IMR-90 (cell line): ENCODE measurements around the gene INTS15. TPM values are rescaled to one million over a fixed set of nuclear protein-coding genes. Genes with fewer than 3 reads are reported as not detected.

Experiments used
- ATAC-seq: fragments of 200-7000 bp; cut with Tn5 transposase; 2 replicates; pipeline ENCODE4 v1.9.1; 2020; ENCODE audit warnings: low read depth, mild to moderate bottlenecking, moderate library complexity
- BruUV-seq: library from RNA; stranded (reverse); fragments of 400-500 nt; replicated peaks from 2 replicates; lab custom pipeline; 2021; lab: Mats Ljungman, UMichigan
- CTCF ChIA-PET: fragments of 300-600 bp; formaldehyde crosslinking; extraction: SDS; loops from one replicate; lab custom pipeline; 2021; ENCODE audit warnings: antibody characterized with exemption; lab: Yijun Ruan, JAX
- POLR2A ChIA-PET: fragments of 300-600 bp; sonication (Branson Sonifier 250); formaldehyde crosslinking; loops from one replicate; lab custom pipeline; 2022; ENCODE audit warnings: antibody characterized with exemption; ENCODE audit not compliant: unreplicated experiment; lab: Charles Lee
- DNase-seq: peaks from one replicate; pipeline ENCODE4 v3.0.0; 2013
- H2AFZ ChIP-seq: replicated peaks from 2 replicates; pipeline ENCODE3; 2013; ENCODE audit warnings: low read length, mild to moderate bottlenecking; ENCODE audit not compliant: poor library complexity
- H2AK5ac ChIP-seq: 2 replicates; pipeline ENCODE4 v1.6.1; 2013; ENCODE audit warnings: low read depth, low read length, inconsistent platforms
- H2AK9ac ChIP-seq: replicated peaks from 2 replicates; pipeline ENCODE3; 2013; ENCODE audit warnings: mild to moderate bottlenecking, low read depth, low read length, moderate library complexity; ENCODE audit not compliant: poor library complexity
- H2BK120ac ChIP-seq: 2 replicates; pipeline ENCODE4 v1.6.1; 2013; ENCODE audit warnings: low read depth, low read length, inconsistent platforms
- H2BK15ac ChIP-seq: 3 replicates; pipeline ENCODE4 v1.6.1; 2013; ENCODE audit warnings: low read depth, low read length, inconsistent platforms
- H2BK20ac ChIP-seq: 2 replicates; pipeline ENCODE4 v1.6.1; 2013; ENCODE audit warnings: low read depth, mild to moderate bottlenecking, inconsistent platforms, low read length, moderate library complexity
- H2BK5ac ChIP-seq: 2 replicates; pipeline ENCODE4 v1.6.1; 2013; ENCODE audit warnings: mild to moderate bottlenecking, low read depth, low read length, inconsistent platforms; ENCODE audit not compliant: poor library complexity, severe bottlenecking
- H3K14ac ChIP-seq: replicated peaks from 2 replicates; pipeline ENCODE4 v1.6.1; 2013; ENCODE audit warnings: low read depth, low read length, inconsistent platforms
- H3K18ac ChIP-seq: 2 replicates; pipeline ENCODE4 v1.6.1; 2013; ENCODE audit warnings: low read depth, low read length, control low read depth
- H3K23ac ChIP-seq: 2 replicates; pipeline ENCODE4 v1.6.1; 2013; ENCODE audit warnings: low read depth, low read length, inconsistent platforms
- H3K27ac ChIP-seq: 2 replicates; pipeline ENCODE4 v1.5.1; 2013; ENCODE audit warnings: mild to moderate bottlenecking, control low read depth, low read length; ENCODE audit not compliant: insufficient read depth
- H3K27me3 ChIP-seq: 2 replicates; pipeline ENCODE4 v1.6.1; 2013; ENCODE audit warnings: low read length; ENCODE audit not compliant: control insufficient read depth, insufficient read depth
- H3K36me3 ChIP-seq: 2 replicates; pipeline ENCODE4 v1.6.1; 2013; ENCODE audit warnings: low read length, mixed read lengths; ENCODE audit not compliant: control insufficient read depth, insufficient read depth
- H3K4ac ChIP-seq: 2 replicates; pipeline ENCODE4 v1.6.1; 2013; ENCODE audit warnings: low read depth, low read length, inconsistent platforms
- H3K4me1 ChIP-seq: 2 replicates; pipeline ENCODE4 v1.6.1; 2013; ENCODE audit warnings: low read length, mixed read lengths; ENCODE audit not compliant: control insufficient read depth, insufficient read depth
- H3K4me2 ChIP-seq: 2 replicates; pipeline ENCODE4 v1.6.1; 2013; ENCODE audit warnings: low read depth, mild to moderate bottlenecking, control low read depth, low read length, moderate library complexity
- H3K4me3 ChIP-seq: 2 replicates; pipeline ENCODE4 v1.5.1; 2013; ENCODE audit warnings: low read depth, mild to moderate bottlenecking, control low read depth, low read length, moderate library complexity; ENCODE audit not compliant: insufficient read depth
- H3K56ac ChIP-seq: 2 replicates; pipeline ENCODE4 v1.6.1; 2013; ENCODE audit warnings: low read length, inconsistent platforms; ENCODE audit not compliant: insufficient read depth; ENCODE audit errors: extremely low read depth
- H3K79me1 ChIP-seq, 2 experiments: 2 replicates each; pipeline ENCODE4 v1.6.1; 2013; ENCODE audit warnings: low read length in 2 of 2, inconsistent platforms in 1 of 2, low read depth in 1 of 2
- H3K9ac ChIP-seq: 2 replicates; pipeline ENCODE4 v1.6.1; 2013; ENCODE audit warnings: low read depth, low read length, control low read depth
- H3K9me1 ChIP-seq: 2 replicates; pipeline ENCODE4 v1.6.1; 2013; ENCODE audit warnings: low read length, inconsistent platforms; ENCODE audit not compliant: insufficient read depth
- H3K9me3 ChIP-seq: 2 replicates; pipeline ENCODE4 v1.6.1; 2013; ENCODE audit warnings: low read length; ENCODE audit not compliant: control insufficient read depth, insufficient read depth
- H4K20me1 ChIP-seq: 2 replicates; pipeline ENCODE4 v1.6.1; 2013; ENCODE audit warnings: low read length, inconsistent platforms; ENCODE audit not compliant: insufficient read depth
- H4K5ac ChIP-seq: 2 replicates; pipeline ENCODE4 v1.6.1; 2013; ENCODE audit warnings: mild to moderate bottlenecking, low read depth, low read length, control low read depth
- H4K8ac ChIP-seq, 2 experiments: 2 replicates each; pipeline ENCODE4 v1.6.1; 2013; ENCODE audit warnings: low read depth in 2 of 2, low read length in 2 of 2, control low read depth in 1 of 2, inconsistent platforms in 1 of 2
- H4K91ac ChIP-seq: 2 replicates; pipeline ENCODE4 v1.6.1; 2013; ENCODE audit warnings: low read depth, low read length, inconsistent platforms; ENCODE audit not compliant: insufficient read depth
- BHLHE40 ChIP-seq: fragments of 150-350 bp; IDR thresholded peaks from 2 replicates; pipeline ENCODE4 v1.6.1; 2016; ENCODE audit warnings: mild to moderate bottlenecking, low read depth, low read length
- CEBPB ChIP-seq: IDR thresholded peaks from 2 replicates; pipeline ENCODE4 v1.6.1; 2012; ENCODE audit warnings: low read depth, low read length, improper control_type of control experiment
- CHD1 ChIP-seq: IDR thresholded peaks from 2 replicates; pipeline ENCODE4 v1.6.1; 2012; ENCODE audit warnings: low read depth, low read length, improper control_type of control experiment
- CTCF ChIP-seq: conservative IDR thresholded peaks from 2 replicates; pipeline ENCODE4 v1.5.1; 2012; ENCODE audit warnings: mild to moderate bottlenecking, low read depth, low read length, improper control_type of control experiment
- ELK1 ChIP-seq: fragments of 150-350 bp; IDR thresholded peaks from 2 replicates; pipeline ENCODE4 v1.6.1; 2016; ENCODE audit warnings: low read depth, mild to moderate bottlenecking, low read length, moderate library complexity, borderline replicate concordance
- FOS ChIP-seq: fragments of 150-350 bp; IDR thresholded peaks from 2 replicates; pipeline ENCODE4 v1.6.1; 2016; ENCODE audit warnings: low read depth, low read length
- MAFK ChIP-seq: IDR thresholded peaks from 2 replicates; pipeline ENCODE4 v1.6.1; 2012; ENCODE audit warnings: low read depth, low read length, improper control_type of control experiment
- MAZ ChIP-seq: IDR thresholded peaks from 2 replicates; pipeline ENCODE4 v1.6.1; 2012; ENCODE audit warnings: low read depth, mild to moderate bottlenecking, low read length, improper control_type of control experiment, moderate library complexity, borderline replicate concordance
- MXI1 ChIP-seq: IDR thresholded peaks from 2 replicates; pipeline ENCODE4 v1.6.1; 2012; ENCODE audit warnings: low read depth, mild to moderate bottlenecking, low read length, moderate library complexity, borderline replicate concordance
- NFE2L2 ChIP-seq: fragments of 150-350 bp; IDR thresholded peaks from 2 replicates; pipeline ENCODE4 v1.6.1; 2016; ENCODE audit warnings: low read depth, mild to moderate bottlenecking, low read length
- POLR2A ChIP-seq: IDR thresholded peaks from 2 replicates; pipeline ENCODE4 v1.6.1; 2012; ENCODE audit warnings: mild to moderate bottlenecking, low read depth, low read length
- RAD21 ChIP-seq: IDR thresholded peaks from 2 replicates; pipeline ENCODE4 v1.6.1; 2012; ENCODE audit warnings: low read length, improper control_type of control experiment
- RCOR1 ChIP-seq: IDR thresholded peaks from 2 replicates; pipeline ENCODE4 v1.6.1; 2012; ENCODE audit warnings: mild to moderate bottlenecking, low read length, improper control_type of control experiment; ENCODE audit not compliant: insufficient replicate concordance
- RFX5 ChIP-seq: IDR thresholded peaks from 2 replicates; pipeline ENCODE4 v1.8.0; 2012; ENCODE audit warnings: low read depth, mild to moderate bottlenecking, low read length, moderate library complexity
- SMC3 ChIP-seq: fragments of 150-350 bp; IDR thresholded peaks from 2 replicates; pipeline ENCODE4 v1.6.1; 2016; ENCODE audit warnings: low read depth, mild to moderate bottlenecking, antibody characterized with exemption, low read length, moderate library complexity
- USF2 ChIP-seq: fragments of 150-350 bp; IDR thresholded peaks from 2 replicates; pipeline ENCODE4 v1.6.1; 2017; ENCODE audit warnings: mild to moderate bottlenecking, antibody characterized with exemption, low read length, low read depth
- WGBS, 2 experiments: methylation state at CpG; one replicate each; pipeline versions ENCODE4 v1.1.5 to v1.1.7; 2013; ENCODE audit warnings: missing lambda C conversion rate in 2 of 2; ENCODE audit not compliant: insufficient read length in 1 of 2; ENCODE audit errors: extremely low coverage in 2 of 2; 5-methylcytosine and 5-hydroxymethylcytosine counted together
- dilution Hi-C: fragments of 300-500 bp; cut with HindIII; formaldehyde crosslinking; loops from one replicate; pipeline ENCODE4 v1.14.3; 2018; ENCODE audit warnings: low sequenced_read_pairs; ENCODE audit not compliant: unreplicated experiment
- in situ Hi-C: fragments of 300-500 bp; cut with MboI; formaldehyde crosslinking; loops from 3 replicates; pipeline ENCODE4 v1.14.3; 2019; ENCODE audit warnings: low sequenced_read_pairs, inconsistent platforms, mixed read lengths
- intact Hi-C: fragments of 100-400 bp; cut with micrococcal nuclease; formaldehyde crosslinking; loops from 2 replicates; pipeline ENCODE4 v1.10.0; 2022
- polyA plus RNA-seq, 3 experiments: library from polyadenylated mRNA; depleted of rRNA; stranded (reverse); fragments of >200 nt; gene quantifications; 2 replicates each; pipeline ENCODE4 v1.2.3, GENCODE V29; 2012; ENCODE audit warnings: low replicate concordance in 1 of 3
- total RNA-seq: library from RNA; depleted of rRNA; stranded (reverse); fragments of >200 nt; gene quantifications from 2 replicates; pipeline ENCODE4 v1.2.3, GENCODE V29; 2012

INTS15 gene
- total and polyA plus RNA-seq, 2 of the 4 experiments (the other 2 are of a cell fraction): 7.0 to 20.8 TPM

- TF ChIP-seq NFE2L2: no peak
- no peak for TF ChIP-seq SMC3
- TF ChIP-seq CTCF: no peak
- TF ChIP-seq MAZ: no peak
- no peak for TF ChIP-seq USF2
- TF ChIP-seq BHLHE40: no peak
- TF ChIP-seq MXI1: no peak
- no peak for TF ChIP-seq ELK1
- no peak for TF ChIP-seq CHD1
- no peak for TF ChIP-seq CEBPB
- no peak for TF ChIP-seq POLR2A
- no peak for TF ChIP-seq MAFK
- TF ChIP-seq RCOR1: no peak
- TF ChIP-seq FOS: no peak
- TF ChIP-seq RAD21: no peak
- no peak for TF ChIP-seq RFX5
- H3K4me3 ChIP-seq: no peak overlapping the region
- dilution Hi-C loops: no loop called here
- H2BK5ac ChIP-seq: no peak overlapping the region
- ChIA-PET CTCF (no interaction called here), POLR2A (no interaction called here)
- no peak overlapping the region for H2AFZ ChIP-seq
- no peak overlapping the region for H4K8ac ChIP-seq
- no peak overlapping the region for H2BK20ac ChIP-seq
- WGBS, 2 experiments: 83% methylated on average over 1 of the region's 8 CpGs; no CpG with 5 or more reads in 1 of the 2 experiments
- H3K56ac ChIP-seq: no peak overlapping the region
- H3K14ac ChIP-seq: no peak overlapping the region
- H3K4ac ChIP-seq: no peak overlapping the region
- no peak overlapping the region for H4K5ac ChIP-seq
- DNase-seq: no peak
- H4K91ac ChIP-seq: no peak overlapping the region
- H4K20me1 ChIP-seq: no peaks in the 10 kb centered on the region
- in situ Hi-C loops: no loop called here
- no peak overlapping the region for H2AK5ac ChIP-seq
- peaks cover 7% of the 10 kb centered on the region for H3K4me1 ChIP-seq
- H3K18ac ChIP-seq: no peak overlapping the region
- BruUV-seq: no TSS peak
- H3K27me3 ChIP-seq: no peaks in the 10 kb centered on the region; the same call in 1 of the 2 replicates
- H3K9me1 ChIP-seq: peaks cover 4% of the 10 kb centered on the region; the same call in 1 of the 2 replicates
- intact Hi-C loops: no loop called here
- H2AK9ac ChIP-seq: no peak overlapping the region
- no peak overlapping the region for H3K23ac ChIP-seq
- H3K27ac ChIP-seq: no peak overlapping the region
- H3K4me2 ChIP-seq: no peak overlapping the region
- ATAC-seq: no peak
- H3K36me3 ChIP-seq: no peaks in the 10 kb centered on the region
- no peaks in the 10 kb centered on the region for H3K9me3 ChIP-seq
- H2BK120ac ChIP-seq: no peak overlapping the region
- H3K79me1 ChIP-seq: peaks cover under 1 to 14% of the 10 kb centered on the region in 2 experiments; a peak in 3 of 4 replicates
- no peak overlapping the region for H2BK15ac ChIP-seq
- H3K9ac ChIP-seq: no peak overlapping the region
Observed at GRCh38 chr7:6634021-6634420, 44.2 kb downstream of the INTS15 start.
